HG03025 (cell line): Measurements from ENCODE around the gene FBXO33.

Experiments
- ATAC-seq: cut with Tn5 transposase; IDR thresholded peaks from one replicate; pipeline ENCODE4 v1.9.1; 2021; ENCODE audit warnings: mild to moderate bottlenecking, moderate library complexity; ENCODE audit not compliant: unreplicated experiment, low FRiP score

Gene FBXO33

DNA sequence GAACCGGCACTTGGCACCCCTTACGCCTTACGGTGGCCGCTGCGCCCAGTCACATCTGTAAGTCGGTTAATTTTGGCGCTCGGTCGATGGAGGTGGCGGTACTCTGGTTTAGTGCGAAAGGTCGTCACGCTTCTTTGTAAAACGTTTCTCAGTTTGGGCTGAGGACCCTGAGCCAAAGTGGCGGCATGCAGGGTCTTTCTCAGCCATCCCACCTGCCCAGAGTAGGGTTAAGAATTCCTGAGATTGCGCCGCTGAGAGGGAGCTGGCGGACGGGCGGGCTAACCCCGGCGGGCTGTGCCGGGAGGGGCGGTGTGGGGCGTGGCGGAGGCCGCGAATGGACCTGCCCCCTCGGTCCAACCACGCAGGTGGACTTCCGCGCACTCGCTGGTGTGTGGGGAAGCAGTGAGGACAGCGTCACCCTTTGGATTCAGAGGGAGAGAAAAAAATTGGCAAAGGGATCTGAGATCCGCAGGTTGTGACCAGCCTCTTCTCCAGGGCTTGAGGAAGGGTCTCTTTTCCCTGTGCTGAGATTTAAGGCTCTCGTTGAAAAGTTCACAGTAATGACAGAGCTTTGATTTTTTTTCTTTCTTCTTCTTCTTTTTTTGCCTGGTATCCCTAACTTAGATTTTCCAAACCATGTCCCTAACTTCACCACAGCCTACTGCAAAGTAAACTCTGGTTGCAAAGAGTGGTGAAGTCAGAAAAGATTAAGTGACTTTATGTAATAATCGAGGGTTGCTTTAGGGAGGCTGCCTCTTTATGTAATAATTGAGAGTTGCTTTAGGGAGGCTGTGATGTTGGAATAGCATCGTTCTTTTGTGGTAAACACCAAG, 602 bp upstream of the FBXO33 start:
- ATAC-seq = peak; percentile 62

GRCh38 chr14:39431416-39432178, 636 bp downstream of the FBXO33 start:
- peak; percentile 18 for ATAC-seq

DNA sequence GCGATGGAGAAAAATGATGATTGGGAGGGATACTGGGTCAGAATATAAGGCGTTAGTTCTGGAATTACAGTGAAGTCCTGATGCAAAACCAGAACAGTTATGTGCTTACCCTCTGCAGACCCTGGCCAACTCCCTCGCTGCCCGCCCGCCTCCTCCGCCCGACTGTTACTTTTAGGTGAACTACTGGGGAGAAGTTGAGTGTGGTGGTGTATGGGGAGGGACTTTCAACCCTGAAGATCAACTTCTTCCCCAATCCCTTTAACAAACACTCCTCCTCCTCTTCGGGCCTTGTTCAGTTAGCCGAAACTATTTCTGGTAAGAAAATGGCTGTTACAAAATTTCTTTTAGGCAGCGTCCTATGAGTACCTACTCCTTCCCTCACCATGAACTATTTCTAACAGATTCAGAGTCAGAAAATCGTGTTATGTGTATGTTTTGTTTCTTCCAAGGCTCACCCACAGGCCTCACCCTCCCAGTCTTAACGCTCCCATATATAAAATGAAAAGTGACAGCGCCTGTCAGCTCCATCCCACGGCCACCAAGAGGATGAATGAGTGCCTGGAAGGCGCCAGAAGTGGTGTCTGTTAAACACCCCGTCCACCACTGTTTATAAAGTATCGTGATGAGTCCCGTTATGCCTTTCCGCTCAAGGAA, 1.3 kb downstream of the FBXO33 start:
- no peak for ATAC-seq

DNA sequence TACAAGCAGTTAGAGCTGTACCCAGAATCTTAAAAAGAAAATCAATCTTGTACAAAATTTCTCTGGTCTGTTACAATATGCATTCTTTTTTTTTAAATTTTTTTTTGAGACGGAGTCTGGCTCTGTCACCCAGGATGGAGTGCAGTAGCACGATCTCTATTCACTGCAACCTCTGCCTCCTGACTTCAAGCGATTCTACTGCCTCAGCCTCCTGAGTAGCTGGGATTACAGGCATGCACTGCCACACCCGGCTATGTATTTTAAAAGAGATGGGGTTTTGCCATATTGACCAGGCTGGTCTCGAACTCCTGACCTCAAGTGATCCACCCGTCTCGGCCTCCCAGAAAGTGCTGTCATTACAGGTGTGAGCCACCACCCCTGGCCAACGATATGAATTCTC, 4.1 kb downstream of the FBXO33 start:
- ATAC-seq = no peak

DNA sequence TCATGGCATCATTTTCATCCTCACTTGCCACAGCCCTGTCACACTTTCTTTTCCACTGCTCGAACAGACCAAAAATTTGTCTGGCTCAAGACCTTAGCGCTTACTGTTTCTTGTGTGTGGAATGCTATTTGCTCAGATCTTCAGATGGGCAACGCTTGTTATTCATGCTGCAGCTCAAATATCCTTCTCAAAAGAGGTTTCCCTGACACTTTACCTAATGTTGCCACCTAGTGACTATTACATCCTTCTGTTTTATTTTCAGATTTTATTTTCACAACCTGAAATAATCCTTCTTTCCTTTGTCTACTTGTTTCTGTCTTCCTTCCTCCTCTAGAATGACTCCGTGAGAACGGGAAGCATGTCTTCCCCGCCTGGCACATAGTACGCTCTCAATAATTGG, 5.6 kb downstream of the FBXO33 start:
- ATAC-seq = no peak

- ATAC-seq = no peak
Observed at GRCh38 chr14:39425947-39426346, 6.3 kb downstream of the FBXO33 start.

GRCh38 chr14:39423793-39424192, 8.4 kb downstream of the FBXO33 start:
- ATAC-seq = no peak

DNA sequence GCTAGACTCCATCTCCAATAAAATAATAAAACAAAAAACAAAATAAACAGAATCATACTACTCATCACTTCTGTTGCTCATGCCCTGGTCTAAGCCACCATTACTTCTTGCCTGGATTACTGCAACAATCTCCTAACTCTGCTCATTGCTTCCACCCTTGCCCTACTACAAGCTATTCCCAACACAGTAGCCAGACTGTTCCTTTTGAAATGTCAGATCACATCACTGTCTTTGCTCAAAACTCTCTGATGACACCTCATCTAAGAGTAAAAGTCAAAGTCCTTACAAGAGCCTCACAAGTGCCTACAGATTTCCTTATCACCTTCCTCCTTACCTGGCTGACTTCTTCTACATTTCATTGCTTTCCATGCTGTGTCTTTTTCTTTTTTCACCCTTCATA, 10.0 kb downstream of the FBXO33 start:
- ATAC-seq = no peak

GRCh38 chr14:39419272-39419671, 13.0 kb downstream of the FBXO33 start:
- no peak for ATAC-seq

DNA sequence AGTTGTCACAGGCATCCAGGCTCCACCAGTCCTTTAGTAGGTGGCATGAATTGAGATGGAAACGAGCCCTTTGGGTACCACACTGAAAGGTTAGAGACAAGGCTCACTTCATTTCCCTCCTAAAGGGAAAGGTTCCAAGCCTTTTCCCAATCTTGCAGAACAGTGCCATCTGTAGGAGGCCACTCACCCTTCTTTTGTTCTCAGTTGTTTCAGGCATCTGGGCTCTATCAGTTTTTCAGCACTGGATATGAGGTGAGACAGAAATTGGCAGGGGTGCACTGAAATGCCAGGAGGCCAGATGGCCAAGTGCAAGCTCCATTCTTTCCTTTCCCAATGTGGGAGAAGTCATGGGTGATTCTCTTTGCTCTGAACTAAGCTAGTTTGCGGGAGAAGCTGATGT, 15.2 kb downstream of the FBXO33 start:
- ATAC-seq = no peak

- ATAC-seq = no peak
Observed at GRCh38 chr14:39416072-39416471, 16.2 kb downstream of the FBXO33 start.

DNA sequence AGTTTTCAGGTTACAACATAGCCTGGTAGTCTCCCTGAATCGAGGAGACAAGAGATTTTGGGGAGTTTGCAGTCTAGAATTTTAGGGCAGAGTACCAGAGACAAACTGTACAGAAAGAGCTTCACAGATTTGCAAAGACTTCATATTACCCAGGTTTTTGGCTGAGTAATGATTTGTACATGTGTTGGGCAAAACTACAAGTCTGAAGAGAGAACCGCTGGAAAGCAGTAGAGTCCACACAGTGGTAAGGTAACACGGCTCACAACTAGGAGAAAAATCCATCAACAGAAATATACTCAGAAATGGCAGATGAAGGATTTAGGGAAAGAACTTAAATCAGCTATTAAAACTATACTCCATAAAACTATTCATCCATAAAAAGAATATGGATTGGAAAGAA, 25.7 kb downstream of the FBXO33 start:
- ATAC-seq = no peak

DNA sequence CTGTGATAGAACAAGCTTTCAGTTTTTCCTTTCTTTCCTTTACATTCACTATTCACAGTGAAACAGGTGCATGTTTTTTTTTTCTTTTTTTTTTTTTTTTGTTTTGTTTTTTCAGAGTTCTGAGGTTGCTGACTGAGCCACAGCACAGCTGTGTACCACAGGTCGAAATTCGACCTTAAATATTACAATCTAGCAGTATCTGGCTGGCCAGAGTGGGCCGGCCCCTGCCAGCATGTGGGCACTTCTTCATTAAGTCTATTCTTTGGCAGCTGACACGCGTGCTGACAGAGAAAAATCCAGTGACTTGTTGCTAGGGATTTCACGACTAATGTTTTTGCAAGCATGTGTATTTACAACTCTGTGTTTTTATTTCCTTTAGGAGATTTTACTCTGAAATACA, 33.9 kb downstream of the FBXO33 start:
- ATAC-seq = no peak

DNA sequence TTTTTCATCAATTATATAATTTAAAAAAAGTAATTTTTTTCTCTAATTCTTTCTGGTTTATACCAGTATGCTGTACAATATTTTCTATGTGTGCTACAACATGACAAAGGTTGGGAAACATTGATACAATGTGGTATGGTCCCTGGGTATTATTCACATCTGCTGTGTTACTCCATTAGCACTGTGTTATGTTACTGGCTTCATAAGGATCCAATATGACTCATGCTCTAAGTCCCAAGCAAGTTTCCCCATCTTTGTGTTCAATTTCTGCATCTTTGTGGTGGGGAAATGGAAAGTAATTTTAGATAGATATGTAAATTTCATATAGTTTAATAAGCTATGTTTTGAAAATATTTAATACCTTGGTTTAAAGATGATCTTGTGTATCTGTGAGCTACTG, 35.8 kb downstream of the FBXO33 start:
- no peak for ATAC-seq

- no peak for ATAC-seq
Observed at GRCh38 chr14:39395555-39396254, 36.5 kb downstream of the FBXO33 start.

DNA sequence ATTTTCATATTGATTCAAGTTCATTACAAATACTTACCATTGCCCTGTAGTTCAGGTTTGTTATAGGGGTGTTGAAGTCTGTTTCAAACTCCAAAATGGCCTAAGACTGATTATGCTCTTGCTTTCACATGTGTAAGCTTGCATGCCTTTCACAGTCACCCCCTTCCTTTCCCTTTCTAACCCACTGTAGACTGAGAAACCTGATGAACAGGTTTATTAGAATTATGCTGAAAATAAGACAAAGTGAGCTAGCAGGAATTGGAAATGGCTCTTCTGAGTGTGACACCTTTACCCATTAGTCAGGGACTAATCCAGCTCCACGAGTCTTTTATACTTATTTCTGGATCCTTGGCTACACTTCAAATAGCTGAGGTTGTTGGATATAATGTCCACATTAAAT, 38.9 kb downstream of the FBXO33 start:
- ATAC-seq = no peak

DNA sequence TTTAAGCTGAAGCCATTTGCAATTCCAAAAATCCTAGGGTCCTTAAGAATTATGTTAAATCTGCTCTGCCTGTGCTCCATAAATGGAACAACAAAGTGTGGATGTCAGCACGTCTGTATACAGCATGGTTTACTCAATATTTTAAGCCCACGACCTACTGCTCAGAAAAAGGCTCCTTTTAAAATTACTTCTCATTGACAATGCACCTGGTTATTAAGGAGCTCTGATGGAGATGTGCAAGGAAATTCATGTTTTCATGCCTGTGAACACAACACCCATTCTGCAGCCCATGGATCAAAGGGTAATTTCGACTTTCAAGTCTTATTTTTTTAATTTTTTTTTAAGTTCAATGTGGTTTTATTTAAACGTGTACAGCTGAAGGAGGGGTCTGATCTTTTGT, 48.1 kb downstream of the FBXO33 start:
- ATAC-seq = no peak

GRCh38 chr14:39383741-39384140, 48.5 kb downstream of the FBXO33 start:
- ATAC-seq = no peak

GRCh38 chr14:39383026-39383660, 49.1 kb downstream of the FBXO33 start:
- no peak for ATAC-seq

DNA sequence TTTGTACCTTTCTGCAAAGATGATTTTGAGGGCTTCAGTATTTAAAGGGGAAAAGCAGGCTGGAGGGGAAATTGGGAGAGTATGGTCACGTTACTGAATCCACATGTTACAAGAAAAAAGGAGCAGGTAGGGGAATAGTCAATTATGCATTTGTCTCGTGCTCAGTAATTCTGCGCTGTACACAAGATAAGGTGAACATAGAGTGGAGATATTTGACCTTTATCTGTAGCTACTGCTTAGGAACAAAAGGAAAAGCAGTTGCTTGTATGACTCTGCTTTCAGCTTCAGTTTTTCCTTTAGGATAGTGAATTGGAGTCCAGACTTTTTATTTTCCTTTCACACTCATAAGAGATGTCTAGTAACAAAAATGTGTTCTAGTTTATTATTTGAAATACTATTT, 49.8 kb downstream of the FBXO33 start:
- no peak for ATAC-seq
